HL-60 (cell line): Measurements from ENCODE around the gene SOD1.
"Not testable (repeated sequence)": the region's sequence is repeated elsewhere in the genome, so short reads cannot be mapped to it uniquely, and the experiment has no call there.

Source experiments
- DNase-seq, 2 experiments: peaks; one replicate each; pipeline ENCODE4 v3.0.0-alpha.2; 2010 to 2020; ENCODE audit warnings: low read depth in 1 of 2, low spot score in 1 of 2
- H3K27ac ChIP-seq: fragments of 250-450 bp; sonication (Bioruptor Pico); replicated peaks from 2 replicates; pipeline ENCODE4 v1.5.1; 2020; ENCODE audit warnings: mild to moderate bottlenecking, moderate library complexity
- H3K27me3 ChIP-seq: fragments of 250-450 bp; sonication (Bioruptor Pico); 2 replicates; pipeline ENCODE4 v1.5.1; 2021; ENCODE audit warnings: mild to moderate bottlenecking, moderate library complexity; ENCODE audit not compliant: insufficient read depth, poor library complexity, severe bottlenecking
- H3K4me3 ChIP-seq: replicated peaks from 2 replicates; pipeline ENCODE4 v1.5.1; 2011; ENCODE audit warnings: mild to moderate bottlenecking, control low read depth, low read length; ENCODE audit not compliant: insufficient read depth
- GABPA ChIP-seq: IDR thresholded peaks from 2 replicates; pipeline ENCODE4 v1.6.1; 2012; ENCODE audit warnings: low read depth
- POLR2AphosphoS5 ChIP-seq: IDR thresholded peaks from 2 replicates; pipeline ENCODE4 v1.6.1; 2012; ENCODE audit warnings: low read depth
- SPI1 ChIP-seq: IDR thresholded peaks from 2 replicates; pipeline ENCODE4 v1.6.1; 2012; ENCODE audit warnings: low read depth, mild to moderate bottlenecking, borderline replicate concordance
- TF ChIP-seq, protein P1 (sequence below): IDR thresholded peaks from 2 replicates; pipeline ENCODE4 v1.6.1; 2012; ENCODE audit warnings: low read depth; ENCODE audit not compliant: insufficient replicate concordance
- TF ChIP-seq, protein P2 (sequence below): IDR thresholded peaks from one replicate; pipeline ENCODE4 v1.5.1; 2011; ENCODE audit warnings: low read length, control low read depth, inconsistent platforms; ENCODE audit not compliant: insufficient read depth

SOD1 gene

DNA sequence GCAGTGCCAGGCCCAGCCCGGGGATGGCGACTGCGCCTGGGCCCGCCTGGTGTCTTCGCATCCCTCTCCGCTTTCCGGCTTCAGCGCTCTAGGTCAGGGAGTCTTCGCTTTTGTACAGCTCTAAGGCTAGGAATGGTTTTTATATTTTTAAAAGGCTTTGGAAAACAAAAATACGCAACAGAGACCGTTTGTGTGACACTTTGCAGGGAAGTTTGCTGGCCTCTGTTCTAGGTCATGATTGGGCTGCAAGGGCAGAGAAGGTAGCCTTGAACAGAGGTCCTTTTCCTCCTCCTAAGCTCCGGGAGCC lies 719 bp downstream of the SOD1 start:
- peak in 1 of 2 experiments; percentile 7 for DNase-seq
- peak overlapping the region; percentile 60 for H3K27ac ChIP-seq
- peak overlapping the region; percentile 85 for H3K4me3 ChIP-seq
- H3K27me3 ChIP-seq = no peaks in the 10 kb centered on the region
- TF ChIP-seq GABPA = no peak
- TF ChIP-seq, protein P1, sequence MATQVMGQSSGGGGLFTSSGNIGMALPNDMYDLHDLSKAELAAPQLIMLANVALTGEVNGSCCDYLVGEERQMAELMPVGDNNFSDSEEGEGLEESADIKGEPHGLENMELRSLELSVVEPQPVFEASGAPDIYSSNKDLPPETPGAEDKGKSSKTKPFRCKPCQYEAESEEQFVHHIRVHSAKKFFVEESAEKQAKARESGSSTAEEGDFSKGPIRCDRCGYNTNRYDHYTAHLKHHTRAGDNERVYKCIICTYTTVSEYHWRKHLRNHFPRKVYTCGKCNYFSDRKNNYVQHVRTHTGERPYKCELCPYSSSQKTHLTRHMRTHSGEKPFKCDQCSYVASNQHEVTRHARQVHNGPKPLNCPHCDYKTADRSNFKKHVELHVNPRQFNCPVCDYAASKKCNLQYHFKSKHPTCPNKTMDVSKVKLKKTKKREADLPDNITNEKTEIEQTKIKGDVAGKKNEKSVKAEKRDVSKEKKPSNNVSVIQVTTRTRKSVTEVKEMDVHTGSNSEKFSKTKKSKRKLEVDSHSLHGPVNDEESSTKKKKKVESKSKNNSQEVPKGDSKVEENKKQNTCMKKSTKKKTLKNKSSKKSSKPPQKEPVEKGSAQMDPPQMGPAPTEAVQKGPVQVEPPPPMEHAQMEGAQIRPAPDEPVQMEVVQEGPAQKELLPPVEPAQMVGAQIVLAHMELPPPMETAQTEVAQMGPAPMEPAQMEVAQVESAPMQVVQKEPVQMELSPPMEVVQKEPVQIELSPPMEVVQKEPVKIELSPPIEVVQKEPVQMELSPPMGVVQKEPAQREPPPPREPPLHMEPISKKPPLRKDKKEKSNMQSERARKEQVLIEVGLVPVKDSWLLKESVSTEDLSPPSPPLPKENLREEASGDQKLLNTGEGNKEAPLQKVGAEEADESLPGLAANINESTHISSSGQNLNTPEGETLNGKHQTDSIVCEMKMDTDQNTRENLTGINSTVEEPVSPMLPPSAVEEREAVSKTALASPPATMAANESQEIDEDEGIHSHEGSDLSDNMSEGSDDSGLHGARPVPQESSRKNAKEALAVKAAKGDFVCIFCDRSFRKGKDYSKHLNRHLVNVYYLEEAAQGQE = no peak
- TF ChIP-seq, protein P2, sequence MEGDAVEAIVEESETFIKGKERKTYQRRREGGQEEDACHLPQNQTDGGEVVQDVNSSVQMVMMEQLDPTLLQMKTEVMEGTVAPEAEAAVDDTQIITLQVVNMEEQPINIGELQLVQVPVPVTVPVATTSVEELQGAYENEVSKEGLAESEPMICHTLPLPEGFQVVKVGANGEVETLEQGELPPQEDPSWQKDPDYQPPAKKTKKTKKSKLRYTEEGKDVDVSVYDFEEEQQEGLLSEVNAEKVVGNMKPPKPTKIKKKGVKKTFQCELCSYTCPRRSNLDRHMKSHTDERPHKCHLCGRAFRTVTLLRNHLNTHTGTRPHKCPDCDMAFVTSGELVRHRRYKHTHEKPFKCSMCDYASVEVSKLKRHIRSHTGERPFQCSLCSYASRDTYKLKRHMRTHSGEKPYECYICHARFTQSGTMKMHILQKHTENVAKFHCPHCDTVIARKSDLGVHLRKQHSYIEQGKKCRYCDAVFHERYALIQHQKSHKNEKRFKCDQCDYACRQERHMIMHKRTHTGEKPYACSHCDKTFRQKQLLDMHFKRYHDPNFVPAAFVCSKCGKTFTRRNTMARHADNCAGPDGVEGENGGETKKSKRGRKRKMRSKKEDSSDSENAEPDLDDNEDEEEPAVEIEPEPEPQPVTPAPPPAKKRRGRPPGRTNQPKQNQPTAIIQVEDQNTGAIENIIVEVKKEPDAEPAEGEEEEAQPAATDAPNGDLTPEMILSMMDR = no peak

DNA sequence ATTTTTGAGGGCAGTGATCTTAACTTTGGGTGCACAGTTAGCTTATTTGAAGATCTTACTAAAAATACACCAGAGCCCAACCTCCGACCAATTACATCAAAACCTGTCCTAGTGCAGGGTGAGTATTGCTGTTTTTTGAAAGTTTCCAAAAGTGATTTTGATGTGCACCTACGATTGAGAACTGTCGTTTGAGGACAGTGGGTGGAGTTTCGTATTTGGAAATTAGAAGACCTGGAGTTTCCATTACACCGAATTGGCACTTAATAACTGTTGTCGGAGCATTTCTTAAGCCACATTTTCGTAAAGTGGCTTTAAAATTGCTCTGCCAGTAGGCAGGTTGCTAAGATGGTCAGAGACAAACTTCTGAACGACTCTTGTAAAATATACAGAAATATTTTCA lies 1.1 kb downstream of the SOD1 start:
- TF ChIP-seq, protein P1 = no peak
- no peak for TF ChIP-seq GABPA
- no peak for DNase-seq
- H3K4me3 ChIP-seq = peak overlapping the region; percentile 85
- no peaks in the 10 kb centered on the region for H3K27me3 ChIP-seq
- H3K27ac ChIP-seq = peak overlapping the region; percentile 60

DNA sequence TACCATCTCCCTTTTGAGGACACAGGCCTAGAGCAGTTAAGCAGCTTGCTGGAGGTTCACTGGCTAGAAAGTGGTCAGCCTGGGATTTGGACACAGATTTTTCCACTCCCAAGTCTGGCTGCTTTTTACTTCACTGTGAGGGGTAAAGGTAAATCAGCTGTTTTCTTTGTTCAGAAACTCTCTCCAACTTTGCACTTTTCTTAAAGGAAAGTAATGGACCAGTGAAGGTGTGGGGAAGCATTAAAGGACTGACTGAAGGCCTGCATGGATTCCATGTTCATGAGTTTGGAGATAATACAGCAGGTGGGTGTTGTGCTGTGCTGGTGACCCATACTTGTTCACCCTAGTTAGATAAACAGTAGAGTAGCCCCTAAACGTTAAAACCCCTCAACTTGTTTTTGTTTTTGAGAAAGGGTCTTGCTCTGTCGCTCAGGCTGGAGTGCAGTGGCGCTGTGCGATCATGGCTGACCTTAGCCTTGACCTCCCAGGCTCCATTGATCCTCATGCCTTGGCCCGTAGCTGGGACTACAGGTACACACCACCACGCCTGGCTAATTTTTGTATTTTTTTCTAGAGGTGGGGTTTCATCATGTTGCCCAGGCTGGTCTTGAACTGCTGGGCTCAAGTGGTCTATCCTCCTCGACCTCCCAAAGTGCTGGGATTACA lies 4.2 kb downstream of the SOD1 start:
- no peak for TF ChIP-seq POLR2AphosphoS5
- no peak for TF ChIP-seq SPI1
- TF ChIP-seq, protein P2 = no peak
- TF ChIP-seq, protein P1 = no peak
- no peak for TF ChIP-seq GABPA
- H3K27ac ChIP-seq = no peak overlapping the region
- no peak overlapping the region for H3K4me3 ChIP-seq
- H3K27me3 ChIP-seq = no peaks in the 10 kb centered on the region
- DNase-seq = no peak

DNA sequence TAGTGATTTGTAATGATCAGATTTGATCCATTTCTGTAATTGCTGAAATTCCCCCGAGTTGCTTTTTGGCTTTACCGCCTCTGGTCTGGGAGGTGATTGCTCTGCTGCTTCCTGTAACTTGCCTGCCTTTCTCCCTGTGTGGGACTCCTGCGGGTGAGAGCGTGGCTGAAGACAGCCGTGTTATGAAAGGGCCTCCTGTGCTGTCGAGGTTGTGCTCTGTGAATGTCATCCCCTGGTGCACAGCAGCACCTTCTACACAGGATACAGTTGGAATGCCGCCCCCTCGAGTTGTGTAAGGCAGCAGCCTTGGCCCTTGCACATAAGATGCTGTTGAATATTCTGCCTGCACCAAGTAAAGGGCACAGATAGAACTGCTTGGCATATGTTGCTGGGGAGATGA lies 5.9 kb downstream of the SOD1 start:
- Histone ChIP-seq H3K27me3 (no peaks in the 10 kb centered on the region), H3K4me3 (no peak overlapping the region), H3K27ac (no peak overlapping the region)
- TF ChIP-seq POLR2AphosphoS5 = no peak
- peak in 1 of 2 experiments; percentile 58 for DNase-seq

DNA sequence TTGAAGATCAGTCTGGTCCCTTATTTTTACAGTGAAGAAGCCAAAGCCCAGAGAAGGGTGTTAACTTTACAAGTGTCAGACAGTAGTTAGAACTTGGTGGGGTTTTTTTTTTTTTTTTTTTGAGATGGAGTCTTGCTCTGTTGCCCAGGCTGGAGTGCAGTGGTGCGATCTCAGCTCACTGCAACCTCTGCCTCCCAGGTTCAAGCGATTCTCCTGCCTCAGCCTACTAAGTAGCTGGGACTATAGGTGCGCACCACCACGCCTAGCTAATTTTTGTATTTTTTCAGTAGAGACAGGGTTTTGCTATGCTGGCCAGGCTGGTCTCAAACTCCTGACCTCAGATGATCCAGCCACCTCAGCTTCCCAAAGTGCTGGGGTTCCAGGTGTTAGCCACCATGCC lies 6.4 kb downstream of the SOD1 start:
- not testable (repeated sequence) for H3K27ac ChIP-seq, DNase-seq, H3K4me3 ChIP-seq, H3K27me3 ChIP-seq
